HG02840 (cell line): Measurements from ENCODE around the gene OR10A3.

ENCODE experiments used
- ATAC-seq: cut with Tn5 transposase; IDR thresholded peaks from one replicate; pipeline ENCODE4 v1.9.1; 2021; ENCODE audit warnings: mild to moderate bottlenecking, moderate library complexity, moderate number of reproducible peaks; ENCODE audit not compliant: unreplicated experiment, low FRiP score

The OR10A3 gene

DNA sequence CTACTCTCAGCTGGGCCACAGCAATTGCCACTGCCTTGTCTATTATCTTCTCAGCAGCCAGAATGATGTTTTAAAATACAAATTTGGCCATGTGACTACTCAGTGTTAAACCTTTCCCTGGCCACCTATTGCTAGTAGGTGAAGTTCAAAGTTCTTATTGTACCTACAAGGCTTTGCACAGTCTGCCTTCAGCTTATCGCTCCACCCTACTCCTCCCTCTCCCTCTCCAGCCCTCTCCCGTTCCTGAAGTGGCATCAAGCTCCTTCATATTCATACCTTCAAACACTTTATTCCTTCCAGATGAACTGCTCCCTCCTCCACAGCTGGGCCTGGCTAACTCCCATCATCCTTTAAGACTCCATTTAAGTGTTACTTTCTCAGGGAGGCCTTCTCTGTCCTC, 47.7 kb downstream of the OR10A3 start:
- no peak for ATAC-seq

DNA sequence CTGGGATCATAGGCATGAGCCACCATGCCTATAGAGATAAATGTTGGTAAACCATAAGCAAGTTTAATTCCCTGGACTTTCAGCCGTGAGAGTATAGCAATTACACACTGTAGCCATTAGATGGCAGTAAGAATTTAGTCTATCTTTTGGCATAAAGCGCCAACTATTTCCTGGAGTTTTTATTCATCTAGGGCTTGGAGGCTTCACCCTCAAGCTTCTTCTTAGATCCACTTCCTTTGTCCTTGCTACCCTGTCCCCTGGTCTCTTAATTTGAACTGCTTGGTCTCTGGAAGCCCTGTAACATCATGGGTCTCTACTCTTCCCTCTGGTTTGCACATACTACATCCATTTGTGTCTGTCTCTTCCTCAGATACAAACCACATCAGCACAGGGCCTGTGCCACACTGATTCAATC, 48.7 kb downstream of the OR10A3 start:
- peak; percentile 50 for ATAC-seq

DNA sequence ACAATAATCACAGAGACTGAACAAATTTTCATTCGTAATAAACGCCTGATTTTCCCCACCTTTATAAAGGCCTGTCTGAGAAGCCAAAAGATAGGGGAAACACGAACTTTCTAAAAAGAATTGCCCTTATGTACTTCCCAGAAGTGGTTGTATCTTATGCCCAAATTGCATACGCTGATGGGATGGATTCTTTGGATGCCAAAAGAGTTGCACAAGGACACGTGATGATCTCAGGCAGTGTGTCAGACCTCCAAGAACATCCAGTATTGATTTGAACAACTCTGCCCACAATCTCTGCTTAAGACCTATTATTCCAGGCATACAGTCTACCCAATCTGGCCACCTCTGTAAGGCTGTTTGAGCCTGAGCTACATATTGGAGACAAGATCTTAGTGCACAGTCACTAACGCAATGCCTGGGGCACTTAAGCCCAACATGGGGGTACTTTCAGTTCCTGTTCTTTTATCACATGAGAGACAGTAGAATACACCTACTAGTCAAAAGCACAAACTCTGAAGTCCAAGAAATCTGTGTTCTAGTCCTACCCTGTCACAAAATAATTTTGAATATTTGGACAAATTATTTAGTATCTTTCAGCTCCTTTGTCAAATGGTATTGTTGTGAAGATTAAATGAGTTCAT, 49.3 kb downstream of the OR10A3 start:
- peak; percentile 34 for ATAC-seq

DNA sequence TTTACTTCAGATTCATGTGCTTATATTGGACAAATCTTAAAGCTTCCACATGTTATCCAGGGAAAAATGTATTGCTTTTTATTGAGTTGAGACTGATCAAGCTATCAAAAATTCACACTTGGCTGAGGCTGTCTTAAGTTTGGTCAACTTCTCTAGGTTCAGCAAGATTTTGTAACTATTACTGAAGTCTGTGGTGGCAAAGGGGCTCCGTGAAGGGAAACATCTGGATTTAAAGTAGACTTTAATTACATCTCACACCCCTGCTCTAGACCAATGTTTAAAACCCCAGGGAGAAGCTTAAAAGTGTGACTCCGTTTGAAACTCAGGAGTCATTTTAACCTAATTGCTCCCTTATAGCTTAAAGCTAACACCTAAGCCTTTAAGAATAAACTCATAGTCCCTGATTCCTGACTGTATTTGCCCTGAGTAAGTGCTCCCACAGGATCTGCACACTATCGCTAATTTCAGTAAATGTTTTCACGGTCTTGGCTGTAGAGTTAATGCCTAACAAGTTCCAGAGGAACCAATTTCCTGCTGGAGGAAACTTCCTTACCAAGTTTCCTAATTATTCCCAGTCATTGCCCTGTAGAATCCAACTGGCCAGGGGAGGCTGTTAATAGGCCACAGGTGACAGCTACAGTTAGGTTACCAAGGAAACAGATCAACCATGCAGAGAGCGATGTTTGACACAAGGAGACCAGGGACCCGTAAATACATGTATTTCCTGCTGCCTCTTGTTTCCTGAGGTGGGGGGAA, 50.9 kb downstream of the OR10A3 start:
- no peak for ATAC-seq

DNA sequence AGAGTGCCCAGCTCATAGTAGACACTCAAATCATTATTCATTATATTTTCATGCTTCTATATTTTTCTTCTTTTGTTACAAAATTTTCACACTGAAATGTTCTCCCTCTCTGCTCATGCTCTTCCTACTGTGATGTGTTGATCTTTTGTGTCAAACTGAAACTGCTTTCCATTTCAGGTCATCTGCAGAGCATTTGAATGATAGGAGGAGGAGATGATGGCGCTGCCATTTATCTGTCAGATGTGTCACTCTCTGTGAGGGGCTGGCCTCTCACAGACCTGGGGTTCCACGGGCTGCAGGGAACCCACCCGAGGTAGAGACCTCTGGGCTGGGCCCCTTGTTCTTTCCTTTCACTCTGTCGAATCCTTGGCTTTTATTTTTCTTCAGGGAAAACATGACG, 51.5 kb downstream of the OR10A3 start:
- no peak for ATAC-seq
